H9 (cell line): Measurements from ENCODE around the gene CALML5. TPM values are rescaled to one million over a fixed set of nuclear protein-coding genes. Genes with fewer than 3 reads are reported as not detected.

Experiments
- DNase-seq: peaks from one replicate; pipeline ENCODE4 v3.0.0-alpha.2; 2017
- H2AFZ ChIP-seq: one replicate; pipeline ENCODE4 v1.6.1; 2013; ENCODE audit warnings: mild to moderate bottlenecking, low read length, control low read depth, moderate library complexity
- H2AK5ac ChIP-seq: 2 replicates; pipeline ENCODE4 v1.6.1; 2013; ENCODE audit warnings: low read length, control low read depth, mixed read lengths; ENCODE audit not compliant: insufficient read length
- H2BK120ac ChIP-seq: one replicate; pipeline ENCODE4 v1.6.1; 2013; ENCODE audit warnings: low read depth, mild to moderate bottlenecking, low read length, control low read depth, inconsistent platforms; ENCODE audit not compliant: poor library complexity, severe bottlenecking
- H2BK12ac ChIP-seq: 2 replicates; pipeline ENCODE4 v1.6.1; 2013; ENCODE audit warnings: low read length, control low read depth, mixed read lengths, low read depth; ENCODE audit not compliant: insufficient read length
- H2BK15ac ChIP-seq: 2 replicates; pipeline ENCODE4 v1.6.1; 2013; ENCODE audit warnings: low read depth, low read length, control low read depth
- H2BK20ac ChIP-seq: one replicate; pipeline ENCODE4 v1.6.1; 2013; ENCODE audit warnings: low read depth, mild to moderate bottlenecking, low read length, control low read depth, inconsistent platforms; ENCODE audit not compliant: poor library complexity, severe bottlenecking
- H2BK5ac ChIP-seq: 2 replicates; pipeline ENCODE4 v1.6.1; 2013; ENCODE audit warnings: low read length, control low read depth, mixed read lengths; ENCODE audit not compliant: insufficient read length
- H3K14ac ChIP-seq: 2 replicates; pipeline ENCODE4 v1.6.1; 2013; ENCODE audit warnings: low read length, control low read depth; ENCODE audit not compliant: insufficient read depth
- H3K18ac ChIP-seq: 2 replicates; pipeline ENCODE4 v1.6.1; 2013; ENCODE audit warnings: low read depth, mild to moderate bottlenecking, mixed read lengths, low read length, control low read depth; ENCODE audit not compliant: insufficient read length
- H3K23ac ChIP-seq: 2 replicates; pipeline ENCODE4 v1.6.1; 2013; ENCODE audit warnings: low read length, control low read depth, mixed read lengths, low read depth; ENCODE audit not compliant: insufficient read length
- H3K23me2 ChIP-seq: 2 replicates; pipeline ENCODE4 v1.6.1; 2013; ENCODE audit warnings: low read depth, mild to moderate bottlenecking, mixed read lengths, low read length, control low read depth; ENCODE audit not compliant: insufficient read length, poor library complexity, severe bottlenecking
- H3K27ac ChIP-seq: 2 replicates; pipeline ENCODE4 v1.5.1; 2013; ENCODE audit warnings: low read length, control low read depth, mixed read lengths, low read depth; ENCODE audit not compliant: insufficient read length
- H3K27me3 ChIP-seq: 2 replicates; pipeline ENCODE4 v1.6.1; 2013; ENCODE audit warnings: low read length, control low read depth, inconsistent platforms; ENCODE audit not compliant: insufficient read depth
- H3K4ac ChIP-seq: 2 replicates; pipeline ENCODE4 v1.6.1; 2013; ENCODE audit warnings: low read depth, mild to moderate bottlenecking, control low read depth, inconsistent platforms, low read length, moderate library complexity
- H3K4me1 ChIP-seq: 2 replicates; pipeline ENCODE4 v1.6.1; 2013; ENCODE audit warnings: low read length, control low read depth, inconsistent platforms; ENCODE audit not compliant: insufficient read depth
- H3K4me2 ChIP-seq: 2 replicates; pipeline ENCODE4 v1.6.1; 2013; ENCODE audit warnings: low read length, control low read depth, mixed read lengths; ENCODE audit not compliant: insufficient read length, insufficient read depth
- H3K56ac ChIP-seq: 2 replicates; pipeline ENCODE4 v1.6.1; 2013; ENCODE audit warnings: low read depth, mild to moderate bottlenecking, mixed read lengths, low read length, control low read depth; ENCODE audit not compliant: insufficient read length
- H3K79me1 ChIP-seq: 2 replicates; pipeline ENCODE4 v1.6.1; 2013; ENCODE audit warnings: low read depth, mild to moderate bottlenecking, moderate library complexity, low read length, control low read depth, inconsistent platforms; ENCODE audit not compliant: insufficient read depth, poor library complexity, severe bottlenecking
- H3K79me2 ChIP-seq: 2 replicates; pipeline ENCODE4 v1.6.1; 2013; ENCODE audit warnings: low read length, control low read depth, inconsistent platforms; ENCODE audit not compliant: insufficient read depth
- H3K9ac ChIP-seq: 2 replicates; pipeline ENCODE4 v1.6.1; 2013; ENCODE audit warnings: low read length, control low read depth, mixed read lengths; ENCODE audit not compliant: insufficient read length; ENCODE audit errors: extremely low read depth
- H3K9me3 ChIP-seq: one replicate; pipeline ENCODE4 v1.6.1; 2013; ENCODE audit warnings: low read depth, low read length, inconsistent platforms; ENCODE audit not compliant: control insufficient read depth
- H3T11ph ChIP-seq: one replicate; pipeline ENCODE4 v1.6.1; 2013; ENCODE audit warnings: mild to moderate bottlenecking, low read length, control low read depth, inconsistent platforms
- H4K20me1 ChIP-seq: one replicate; pipeline ENCODE4 v1.6.1; 2013; ENCODE audit not compliant: control insufficient read depth, insufficient read length, insufficient read depth
- H4K5ac ChIP-seq: 2 replicates; pipeline ENCODE4 v1.6.1; 2013; ENCODE audit warnings: low read depth, mild to moderate bottlenecking, mixed read lengths, low read length, control low read depth; ENCODE audit not compliant: insufficient read length
- H4K8ac ChIP-seq: replicated peaks from 2 replicates; pipeline ENCODE4 v1.6.1; 2013; ENCODE audit warnings: low read length, control low read depth, mixed read lengths, low read depth; ENCODE audit not compliant: insufficient read length
- H4K91ac ChIP-seq: 2 replicates; pipeline ENCODE4 v1.6.1; 2013; ENCODE audit warnings: low read depth, mild to moderate bottlenecking, moderate library complexity, mixed read lengths, low read length, control low read depth; ENCODE audit not compliant: insufficient read length
- H3K27ac Mint-ChIP-seq, 3 experiments: 2 replicates in 2 of 3; 3 replicates in 1 of 3; pipeline ENCODE4 v1.8.0; 2020 to 2021; ENCODE audit warnings: mixed read lengths in 3 of 3, mild to moderate bottlenecking in 1 of 3, moderate library complexity in 1 of 3
- H3K27me3 Mint-ChIP-seq: 2 replicates; pipeline ENCODE4 v1.8.0; 2021; ENCODE audit warnings: low read depth, mild to moderate bottlenecking, moderate library complexity, mixed read lengths
- H3K36me3 Mint-ChIP-seq, 3 experiments: 2 replicates in 2 of 3; 3 replicates in 1 of 3; pipeline ENCODE4 v1.8.0; 2020 to 2021; ENCODE audit warnings: low read depth in 3 of 3, mixed read lengths in 3 of 3; ENCODE audit not compliant: insufficient read depth in 1 of 3
- H3K4me1 Mint-ChIP-seq, 2 experiments: 2 replicates each; pipeline ENCODE4 v1.8.0; 2020; ENCODE audit warnings: mixed read lengths in 2 of 2
- H3K4me3 Mint-ChIP-seq, 2 experiments: 2 replicates in 1 of 2; 3 replicates in 1 of 2; pipeline ENCODE4 v1.8.0; 2020 to 2021; ENCODE audit warnings: mild to moderate bottlenecking in 2 of 2, mixed read lengths in 2 of 2, moderate library complexity in 1 of 2
- H3K9me3 Mint-ChIP-seq, 2 experiments: 2 replicates in 1 of 2; 3 replicates in 1 of 2; pipeline ENCODE4 v1.8.0; 2020; ENCODE audit warnings: mild to moderate bottlenecking in 2 of 2, mixed read lengths in 2 of 2, moderate library complexity in 1 of 2
- CTCF ChIP-seq: fragments of 200-600 bp; sonication (generic); conservative IDR thresholded peaks from 3 replicates; pipeline ENCODE4 v1.8.0; 2021; ENCODE audit warnings: antibody characterized with exemption, mild to moderate bottlenecking
- WGBS: extraction: QIAGEN DNeasy Blood & Tissue Kit; methylation state at CpG from one replicate; pipeline ENCODE4 v1.1.7; 2013; ENCODE audit warnings: missing lambda C conversion rate, low lambda C conversion rate, mixed read lengths; ENCODE audit not compliant: insufficient read length; ENCODE audit errors: extremely low coverage; 5-methylcytosine and 5-hydroxymethylcytosine counted together
- total RNA-seq: library from RNA; stranded (reverse); gene quantifications from 2 replicates; pipeline ENCODE4 v1.2.1, GENCODE V29; 2021

The CALML5 gene
- total RNA-seq, 1 experiment from 2014 or later = not detected

GRCh38 chr10:5469353-5470061 is 29.9 kb downstream of the CALML5 start:
- DNase-seq = no peak
- Histone ChIP-seq H3K9ac (no peak overlapping the region), H2AFZ (no peak overlapping the region), H3K56ac (no peak overlapping the region), H4K8ac (no peak overlapping the region), H3K27ac (no peak overlapping the region), H3K79me2 (no peaks in the 10 kb centered on the region), H2BK20ac (no peak overlapping the region), H2BK120ac (no peak overlapping the region), H2BK12ac (no peak overlapping the region), H3K4ac (no peak overlapping the region), H3K4me2 (no peak overlapping the region), H3K23me2 (no peaks in the 10 kb centered on the region), H3K18ac (no peak overlapping the region), H2BK5ac (no peak overlapping the region), H3K4me1 (peaks cover 2% of the 10 kb centered on the region; the same call in 1 of the 2 replicates), H4K20me1 (no peaks in the 10 kb centered on the region), H4K5ac (no peak overlapping the region), H3K79me1 (no peaks in the 10 kb centered on the region), H3K23ac (no peak overlapping the region), H2BK15ac (no peak overlapping the region), H3K14ac (peak overlapping the region; percentile 5; the same call in 1 of the 2 replicates), H3T11ph (no peak overlapping the region), H2AK5ac (no peak overlapping the region), H3K9me3 (peaks cover 7% of the 10 kb centered on the region), H4K91ac (no peak overlapping the region), H3K27me3 (no peaks in the 10 kb centered on the region)
- Mint-ChIP-seq H3K9me3 (peaks cover 49 to 52% of the 10 kb centered on the region in 2 experiments), H3K4me3 (peak overlapping the region in 1 of 2 experiments; percentile 1; a peak in 1 of 5 replicates), H3K4me1 (peaks cover 36 to 57% of the 10 kb centered on the region in 2 experiments), H3K36me3 (peaks cover 20 to 58% (median 29%) of the 10 kb centered on the region in 3 experiments), H3K27ac (peak overlapping the region in 2 of 3 experiments; percentile 65 to 92; a peak in 3 of 7 replicates), H3K27me3 (peaks cover 22% of the 10 kb centered on the region)
- WGBS = no CpG with 5 or more reads among the region's 15 CpGs
- no peak for TF ChIP-seq CTCF
